Esophagus squamous epithelium (tissue), 4 donors: ENCODE measurements around the gene MAP3K12.

Experiments
- POLR2A ChIP-seq, 4 donors: fragments of 450-650 bp; IDR thresholded peaks; one replicate each; pipeline ENCODE4 v1.6.1; 2017; ENCODE audit warnings: antibody characterized with exemption in 4 of 4, mild to moderate bottlenecking in 4 of 4, moderate library complexity in 3 of 4
- TF ChIP-seq, protein P1 (sequence below), 6 experiments: fragments of 450-650 bp in 4 of 6; fragments of 200-600 bp in 2 of 6; sonication (generic) in 2 of 6; IDR thresholded peaks; one replicate each; pipeline ENCODE4 v1.5.1; 2016 to 2019; ENCODE audit warnings: antibody characterized with exemption in 6 of 6, mild to moderate bottlenecking in 4 of 6, moderate library complexity in 4 of 6

DNA sequence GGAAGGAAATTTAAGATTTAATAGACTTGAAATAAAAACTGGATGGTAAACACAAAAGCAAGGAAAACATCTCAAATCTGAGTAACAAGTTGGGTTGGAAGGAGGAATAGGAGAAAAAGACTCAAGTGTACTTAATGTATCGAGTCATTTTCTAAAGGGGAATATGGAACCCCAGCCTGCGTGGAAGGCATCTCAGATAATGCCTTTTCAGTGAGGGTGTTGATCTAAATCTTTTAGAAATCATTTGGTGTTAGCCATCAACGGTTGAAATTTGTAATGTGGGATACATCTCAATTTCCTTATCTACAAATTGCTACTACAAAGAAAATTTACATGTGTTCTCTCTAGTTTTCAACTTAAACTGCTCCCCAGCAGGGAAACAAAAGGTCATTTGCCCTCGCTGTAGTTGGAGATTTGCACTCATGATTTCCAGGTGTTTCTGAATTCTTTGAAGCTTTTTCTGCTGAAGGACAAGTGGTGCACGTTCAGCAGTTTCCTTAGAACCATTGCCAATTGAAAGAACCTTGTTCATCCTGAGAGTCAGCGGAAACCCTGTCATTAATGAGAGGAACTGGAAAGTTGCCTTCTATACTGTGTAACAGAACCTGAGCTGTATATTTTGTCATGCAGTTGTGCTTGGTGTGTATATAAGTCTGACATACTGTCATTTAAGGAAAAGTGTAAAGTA, 45.2 kb downstream of the MAP3K12 start:
- TF ChIP-seq POLR2A (IDR thresholded peaks at IDR 0.05) = no peak
- TF ChIP-seq, protein P1, sequence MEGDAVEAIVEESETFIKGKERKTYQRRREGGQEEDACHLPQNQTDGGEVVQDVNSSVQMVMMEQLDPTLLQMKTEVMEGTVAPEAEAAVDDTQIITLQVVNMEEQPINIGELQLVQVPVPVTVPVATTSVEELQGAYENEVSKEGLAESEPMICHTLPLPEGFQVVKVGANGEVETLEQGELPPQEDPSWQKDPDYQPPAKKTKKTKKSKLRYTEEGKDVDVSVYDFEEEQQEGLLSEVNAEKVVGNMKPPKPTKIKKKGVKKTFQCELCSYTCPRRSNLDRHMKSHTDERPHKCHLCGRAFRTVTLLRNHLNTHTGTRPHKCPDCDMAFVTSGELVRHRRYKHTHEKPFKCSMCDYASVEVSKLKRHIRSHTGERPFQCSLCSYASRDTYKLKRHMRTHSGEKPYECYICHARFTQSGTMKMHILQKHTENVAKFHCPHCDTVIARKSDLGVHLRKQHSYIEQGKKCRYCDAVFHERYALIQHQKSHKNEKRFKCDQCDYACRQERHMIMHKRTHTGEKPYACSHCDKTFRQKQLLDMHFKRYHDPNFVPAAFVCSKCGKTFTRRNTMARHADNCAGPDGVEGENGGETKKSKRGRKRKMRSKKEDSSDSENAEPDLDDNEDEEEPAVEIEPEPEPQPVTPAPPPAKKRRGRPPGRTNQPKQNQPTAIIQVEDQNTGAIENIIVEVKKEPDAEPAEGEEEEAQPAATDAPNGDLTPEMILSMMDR (IDR thresholded peaks at IDR 0.05) = no peak
